Measurements from ENCODE around the gene BCAS3.
A peak's percentile ranks its signal among the peaks of the same experiment; 100 is the strongest.

BCAS3 gene

GRCh38 chr17:61338000-61338798, 660.5 kb downstream of the BCAS3 start:
- TF ChIP-seq, protein P1, sequence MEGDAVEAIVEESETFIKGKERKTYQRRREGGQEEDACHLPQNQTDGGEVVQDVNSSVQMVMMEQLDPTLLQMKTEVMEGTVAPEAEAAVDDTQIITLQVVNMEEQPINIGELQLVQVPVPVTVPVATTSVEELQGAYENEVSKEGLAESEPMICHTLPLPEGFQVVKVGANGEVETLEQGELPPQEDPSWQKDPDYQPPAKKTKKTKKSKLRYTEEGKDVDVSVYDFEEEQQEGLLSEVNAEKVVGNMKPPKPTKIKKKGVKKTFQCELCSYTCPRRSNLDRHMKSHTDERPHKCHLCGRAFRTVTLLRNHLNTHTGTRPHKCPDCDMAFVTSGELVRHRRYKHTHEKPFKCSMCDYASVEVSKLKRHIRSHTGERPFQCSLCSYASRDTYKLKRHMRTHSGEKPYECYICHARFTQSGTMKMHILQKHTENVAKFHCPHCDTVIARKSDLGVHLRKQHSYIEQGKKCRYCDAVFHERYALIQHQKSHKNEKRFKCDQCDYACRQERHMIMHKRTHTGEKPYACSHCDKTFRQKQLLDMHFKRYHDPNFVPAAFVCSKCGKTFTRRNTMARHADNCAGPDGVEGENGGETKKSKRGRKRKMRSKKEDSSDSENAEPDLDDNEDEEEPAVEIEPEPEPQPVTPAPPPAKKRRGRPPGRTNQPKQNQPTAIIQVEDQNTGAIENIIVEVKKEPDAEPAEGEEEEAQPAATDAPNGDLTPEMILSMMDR (IDR thresholded peaks at IDR 0.05; ENCODE audit: low read length, missing control alignments), result no peak
- no peak overlapping the region for H3K4me3 ChIP-seq (replicated peaks; ENCODE audit: low read depth, low read length)
- DNase-seq (ENCODE audit: low read depth), result peak; percentile 86

DNA sequence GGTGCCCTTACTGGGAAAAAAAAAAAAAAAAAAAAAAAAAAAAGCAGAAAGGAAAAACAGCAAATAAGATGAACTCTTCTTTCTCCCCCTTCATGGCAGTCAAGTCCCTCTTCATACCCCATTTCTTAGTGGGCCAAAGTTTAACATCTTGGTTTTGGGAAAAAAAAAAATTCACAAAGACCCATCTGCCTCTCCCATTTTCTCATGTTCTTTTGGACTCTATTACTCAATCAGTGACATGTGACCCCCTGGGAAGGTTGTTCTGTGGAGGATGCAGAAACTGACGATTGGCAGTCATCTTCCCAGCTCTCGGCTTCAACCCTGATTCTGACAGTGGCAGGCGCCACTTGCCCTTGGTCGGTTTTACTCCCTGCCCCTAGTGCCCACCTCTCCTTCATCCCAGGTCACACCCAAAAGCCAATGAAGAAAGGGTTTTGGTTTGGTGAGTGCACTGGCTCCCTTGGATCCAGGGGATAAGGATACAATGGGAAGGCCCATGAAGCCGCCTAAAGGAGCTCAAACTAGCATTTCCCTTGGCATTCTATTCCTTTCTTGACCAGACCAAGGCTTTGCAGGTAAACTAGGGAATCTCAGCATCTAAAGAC, 661.3 kb downstream of the BCAS3 start:
- TF ChIP-seq, protein P1 (IDR thresholded peaks at IDR 0.05; ENCODE audit: low read length, missing control alignments), result no peak
- H3K4me3 ChIP-seq (replicated peaks; ENCODE audit: low read depth, low read length), result no peak overlapping the region
- DNase-seq (ENCODE audit: low read depth), result peak; percentile 64

- DNase-seq (ENCODE audit: low read depth), result no peak
- no peak overlapping the region for H3K4me3 ChIP-seq (replicated peaks; ENCODE audit: low read depth, low read length)
- TF ChIP-seq, protein P1 (IDR thresholded peaks at IDR 0.05; ENCODE audit: low read length, missing control alignments), result no peak
Observed at GRCh38 chr17:61340431-61341209, 663.0 kb downstream of the BCAS3 start.

DNA sequence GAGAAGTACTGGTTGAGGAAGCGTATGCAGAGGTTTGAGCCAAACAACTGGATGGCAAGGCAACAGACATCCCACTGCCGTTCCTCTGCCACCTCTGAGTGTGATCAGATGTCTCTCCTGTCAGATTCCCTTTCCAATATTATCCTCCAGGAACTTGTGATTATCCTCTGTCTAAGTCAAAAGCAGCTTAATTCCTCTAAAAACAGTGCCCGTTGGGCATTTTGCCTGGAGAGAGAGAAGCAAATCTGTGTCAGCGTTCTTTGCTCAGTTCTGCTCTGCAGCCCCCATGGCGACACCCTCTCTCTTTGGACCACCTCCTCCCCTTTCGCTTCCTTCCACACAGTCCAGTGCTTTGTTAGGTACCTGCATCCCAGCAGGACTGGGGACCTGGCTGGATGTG, 665.9 kb downstream of the BCAS3 start:
- H3K4me3 ChIP-seq (replicated peaks; ENCODE audit: low read depth, low read length), result no peak overlapping the region
- no peak for DNase-seq (ENCODE audit: low read depth)
- TF ChIP-seq, protein P1 (IDR thresholded peaks at IDR 0.05; ENCODE audit: low read length, missing control alignments), result no peak

DNA sequence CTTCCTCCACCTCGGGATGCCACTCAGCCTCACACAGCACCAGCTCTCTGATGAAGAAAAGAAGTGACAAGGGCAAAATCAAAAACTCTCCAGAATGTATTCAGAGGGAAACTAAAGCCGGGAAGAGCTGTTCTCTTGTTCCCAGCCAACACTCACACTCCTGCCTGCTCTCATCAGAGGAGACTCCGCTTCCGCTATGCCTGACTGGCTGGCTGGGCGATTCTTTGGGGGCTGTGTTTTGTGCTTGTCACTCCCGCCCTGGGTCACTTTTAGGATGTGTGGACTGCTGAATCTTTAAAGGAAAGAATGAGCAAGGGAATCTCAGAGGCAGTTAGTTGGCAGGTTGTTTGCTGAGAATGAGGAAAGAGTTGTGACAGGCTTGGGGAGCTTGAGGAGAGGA, 667.4 kb downstream of the BCAS3 start:
- TF ChIP-seq, protein P1 (IDR thresholded peaks at IDR 0.05; ENCODE audit: low read length, missing control alignments), result no peak
- no peak for DNase-seq (ENCODE audit: low read depth)
- no peak overlapping the region for H3K4me3 ChIP-seq (replicated peaks; ENCODE audit: low read depth, low read length)

DNA sequence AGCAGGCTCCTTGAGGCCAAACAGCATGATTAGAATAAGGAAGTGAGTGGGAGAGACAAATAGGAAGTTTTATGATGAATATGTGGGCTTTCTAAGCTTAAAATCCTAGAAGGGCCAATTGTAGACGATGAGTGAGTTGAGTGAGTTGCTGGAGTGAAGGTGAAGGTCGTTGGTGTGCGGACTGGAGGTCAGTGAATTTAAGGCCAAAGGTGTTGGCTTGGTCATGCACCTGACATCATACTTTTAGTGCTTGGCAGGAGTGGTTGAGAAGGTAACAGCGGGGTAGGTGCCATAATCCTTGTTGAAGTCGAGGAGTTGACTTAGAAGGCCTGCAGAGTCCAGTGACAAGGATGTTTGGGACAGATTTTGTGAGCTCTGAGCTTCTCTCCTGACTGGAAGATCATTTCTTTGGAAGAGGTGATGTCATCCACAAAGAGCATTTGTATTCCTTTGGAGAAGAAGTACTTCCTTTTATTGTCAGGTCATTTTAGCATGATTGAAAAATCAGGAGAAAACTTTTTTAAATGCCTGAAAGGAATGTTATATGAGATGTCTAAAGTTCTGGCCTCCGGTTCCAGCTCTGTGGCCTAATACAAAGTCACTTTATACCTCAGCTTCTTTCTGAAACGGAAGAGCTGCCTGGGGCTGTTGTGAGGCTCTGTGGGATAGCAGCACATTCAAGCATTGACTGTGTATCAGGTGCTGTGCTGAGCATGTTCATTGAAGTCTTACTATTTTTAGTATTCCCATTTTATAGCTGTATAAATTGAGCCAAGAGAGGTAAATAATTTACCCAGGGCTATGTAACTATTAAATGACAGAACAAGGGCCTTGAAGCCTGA, 668.4 kb downstream of the BCAS3 start:
- TF ChIP-seq, protein P1 (IDR thresholded peaks at IDR 0.05; ENCODE audit: low read length, missing control alignments), result no peak
- no peak for DNase-seq (ENCODE audit: low read depth)
- H3K4me3 ChIP-seq (replicated peaks; ENCODE audit: low read depth, low read length), result no peak overlapping the region
